ENCODE data around the gene NOXO1. TPM values are rescaled to one million over a fixed set of nuclear protein-coding genes. Genes with fewer than 3 reads are reported as not detected.

Gene NOXO1
- total and polyA plus RNA-seq, 9 of the 15 experiments (the other 6 are each of a cell fraction or from before 2014, with no cell fraction given), result not detected

GRCh38 chr16:1983544-1984346 is 2.5 kb upstream of the NOXO1 start, which contains the start of gene GFER (continued):
- no peak for TF ChIP-seq SMARCC2 (IDR thresholded peaks at IDR 0.05; ENCODE audit: low read depth)
- TF ChIP-seq GATAD2A (IDR thresholded peaks at IDR 0.05), result no peak
- no peak for TF ChIP-seq RFX7 (CRISPR knock-in tag; IDR thresholded peaks at IDR 0.05)
- TF ChIP-seq, protein P1, sequence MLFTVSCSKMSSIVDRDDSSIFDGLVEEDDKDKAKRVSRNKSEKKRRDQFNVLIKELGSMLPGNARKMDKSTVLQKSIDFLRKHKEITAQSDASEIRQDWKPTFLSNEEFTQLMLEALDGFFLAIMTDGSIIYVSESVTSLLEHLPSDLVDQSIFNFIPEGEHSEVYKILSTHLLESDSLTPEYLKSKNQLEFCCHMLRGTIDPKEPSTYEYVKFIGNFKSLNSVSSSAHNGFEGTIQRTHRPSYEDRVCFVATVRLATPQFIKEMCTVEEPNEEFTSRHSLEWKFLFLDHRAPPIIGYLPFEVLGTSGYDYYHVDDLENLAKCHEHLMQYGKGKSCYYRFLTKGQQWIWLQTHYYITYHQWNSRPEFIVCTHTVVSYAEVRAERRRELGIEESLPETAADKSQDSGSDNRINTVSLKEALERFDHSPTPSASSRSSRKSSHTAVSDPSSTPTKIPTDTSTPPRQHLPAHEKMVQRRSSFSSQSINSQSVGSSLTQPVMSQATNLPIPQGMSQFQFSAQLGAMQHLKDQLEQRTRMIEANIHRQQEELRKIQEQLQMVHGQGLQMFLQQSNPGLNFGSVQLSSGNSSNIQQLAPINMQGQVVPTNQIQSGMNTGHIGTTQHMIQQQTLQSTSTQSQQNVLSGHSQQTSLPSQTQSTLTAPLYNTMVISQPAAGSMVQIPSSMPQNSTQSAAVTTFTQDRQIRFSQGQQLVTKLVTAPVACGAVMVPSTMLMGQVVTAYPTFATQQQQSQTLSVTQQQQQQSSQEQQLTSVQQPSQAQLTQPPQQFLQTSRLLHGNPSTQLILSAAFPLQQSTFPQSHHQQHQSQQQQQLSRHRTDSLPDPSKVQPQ (CRISPR knock-in tag; IDR thresholded peaks at IDR 0.05; ENCODE audit: borderline replicate concordance), result no peak
- no peak for TF ChIP-seq ZNF384 (IDR thresholded peaks at IDR 0.05; ENCODE audit: low read depth, low read length)
- no peak for TF ChIP-seq NFRKB (IDR thresholded peaks at IDR 0.05; ENCODE audit: low read depth)
- TF ChIP-seq TCF3 (CRISPR knock-in tag; IDR thresholded peaks at IDR 0.05), result 0 out of 2 replicates have a peak, but pooled peaks have one; percentile 7
- TF ChIP-seq TAF9B (IDR thresholded peaks at IDR 0.05; ENCODE audit: partially characterized antibody), result no peak
- TF ChIP-seq, protein P2, sequence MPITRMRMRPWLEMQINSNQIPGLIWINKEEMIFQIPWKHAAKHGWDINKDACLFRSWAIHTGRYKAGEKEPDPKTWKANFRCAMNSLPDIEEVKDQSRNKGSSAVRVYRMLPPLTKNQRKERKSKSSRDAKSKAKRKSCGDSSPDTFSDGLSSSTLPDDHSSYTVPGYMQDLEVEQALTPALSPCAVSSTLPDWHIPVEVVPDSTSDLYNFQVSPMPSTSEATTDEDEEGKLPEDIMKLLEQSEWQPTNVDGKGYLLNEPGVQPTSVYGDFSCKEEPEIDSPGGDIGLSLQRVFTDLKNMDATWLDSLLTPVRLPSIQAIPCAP (CRISPR knock-in tag; IDR thresholded peaks at IDR 0.05; ENCODE audit: borderline replicate concordance), result no peak
- no peak for TF ChIP-seq MCM5 (IDR thresholded peaks at IDR 0.05; ENCODE audit: low read depth)
- TF ChIP-seq, protein P3, sequence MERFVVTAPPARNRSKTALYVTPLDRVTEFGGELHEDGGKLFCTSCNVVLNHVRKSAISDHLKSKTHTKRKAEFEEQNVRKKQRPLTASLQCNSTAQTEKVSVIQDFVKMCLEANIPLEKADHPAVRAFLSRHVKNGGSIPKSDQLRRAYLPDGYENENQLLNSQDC (CRISPR knock-in tag; IDR thresholded peaks at IDR 0.05), result 0 out of 2 replicates have a peak, but pooled peaks have one; percentile 28
- TF ChIP-seq PKNOX1 (IDR thresholded peaks at IDR 0.05), result no peak
- TF ChIP-seq CBFA2T2 (conservative IDR thresholded peaks at IDR 0.05), result no peak
- peak; percentile 80; the same call in 1 of the 2 replicates for TF ChIP-seq MXI1 (IDR thresholded peaks at IDR 0.05; ENCODE audit: low read depth, low read length)
- TF ChIP-seq ZFX (CRISPR knock-in tag; IDR thresholded peaks at IDR 0.05), result peak; percentile 84
- TF ChIP-seq ZNF780A (CRISPR knock-in tag; IDR thresholded peaks at IDR 0.05), result no peak
- TF ChIP-seq TARDBP (IDR thresholded peaks at IDR 0.05), result no peak; the same call in none of the 2 replicates
- peak; percentile 77 to 84 for TF ChIP-seq KDM1A (IDR thresholded peaks at IDR 0.05)
- peak; percentile 93 for TF ChIP-seq ZNF589 (CRISPR knock-in tag; IDR thresholded peaks at IDR 0.05; ENCODE audit: low read depth)
- no peak for TF ChIP-seq ZBTB49 (CRISPR knock-in tag; IDR thresholded peaks at IDR 0.05; ENCODE audit: borderline replicate concordance)
- no peak for TF ChIP-seq GTF2B (IDR thresholded peaks at IDR 0.05; ENCODE audit: extremely low read depth, insufficient read length)

Data from K562 (cell line).